Esophagus muscularis mucosa (tissue), 4 donors: ENCODE data around the gene MT1F. TPM values are rescaled to one million over a fixed set of nuclear protein-coding genes. Genes with fewer than 3 reads are reported as not detected.

Source experiments
- DNase-seq: peaks from one replicate; pipeline ENCODE4 v3.0.0-alpha.2; 2017; ENCODE audit errors: extremely low spot score
- H3K27ac ChIP-seq, 4 donors: fragments of 200-600 bp; sonication (generic); replicated peaks in 1 of 4; 1 replicate in 3 of 4; 2 replicates in 1 of 4; pipeline ENCODE4 v1.5.1; 2016 to 2019; ENCODE audit warnings: mild to moderate bottlenecking in 1 of 4
- H3K27me3 ChIP-seq, 4 donors: fragments of 200-600 bp; sonication (generic); one replicate each; pipeline versions ENCODE4 v1.5.1 to v1.6.0; 2016 to 2019
- H3K36me3 ChIP-seq, 4 donors: fragments of 200-600 bp; sonication (generic); one replicate each; pipeline ENCODE4 v1.5.1; 2016 to 2019
- H3K4me1 ChIP-seq, 4 donors: fragments of 200-600 bp; sonication (generic); one replicate each; pipeline ENCODE4 v1.5.1; 2016 to 2019
- H3K4me3 ChIP-seq, 4 donors: fragments of 200-600 bp; sonication (generic); 1 replicate in 2 of 4; 2 replicates in 2 of 4; pipeline ENCODE4 v1.5.1; 2016 to 2019; ENCODE audit warnings: mild to moderate bottlenecking in 4 of 4, moderate library complexity in 1 of 4
- H3K9me3 ChIP-seq, 4 donors: fragments of 200-600 bp; sonication (generic); 1 replicate in 3 of 4; 2 replicates in 1 of 4; pipeline ENCODE4 v1.5.1; 2016 to 2019
- EP300 ChIP-seq: sonication (generic); formaldehyde crosslinking; IDR thresholded peaks from one replicate; pipeline ENCODE4 v1.6.1; 2017; ENCODE audit warnings: antibody characterized with exemption
- POLR2A ChIP-seq: fragments of 450-650 bp; IDR thresholded peaks from one replicate; pipeline ENCODE4 v1.6.1; 2017; ENCODE audit warnings: antibody characterized with exemption, moderate library complexity, mild to moderate bottlenecking, low read depth
- POLR2AphosphoS5 ChIP-seq, 2 donors: sonication (generic); formaldehyde crosslinking; IDR thresholded peaks; one replicate each; pipeline ENCODE4 v1.6.1; 2017; ENCODE audit warnings: antibody characterized with exemption in 2 of 2
- WGBS: methylation state at CpG from one replicate; pipeline ENCODE4 v1.1.5; 2018; 5-methylcytosine and 5-hydroxymethylcytosine counted together
- intact Hi-C: fragments of 100-400 bp; cut with DNase I; formaldehyde crosslinking; loops from one replicate; pipeline ENCODE4 v1.15.1; 2023
- total RNA-seq, 4 donors: library from RNA; depleted of rRNA; stranded (reverse); fragments of >200 nt; gene quantifications; one replicate each; pipeline versions ENCODE4 v1.1.0 to v1.2.1, GENCODE V29; 2016
- TF ChIP-seq, protein P1 (sequence below), 3 experiments: fragments of 200-600 bp in 2 of 3; fragments of 450-650 bp in 1 of 3; sonication (generic) in 2 of 3; IDR thresholded peaks; one replicate each; pipeline ENCODE4 v1.5.1; 2017 to 2019; ENCODE audit warnings: antibody characterized with exemption in 3 of 3, mild to moderate bottlenecking in 2 of 3, moderate library complexity in 1 of 3

The MT1F gene
- total RNA-seq, result 1 to 10 TPM; 2.1 to 7.1 (median 5.0) TPM

DNA sequence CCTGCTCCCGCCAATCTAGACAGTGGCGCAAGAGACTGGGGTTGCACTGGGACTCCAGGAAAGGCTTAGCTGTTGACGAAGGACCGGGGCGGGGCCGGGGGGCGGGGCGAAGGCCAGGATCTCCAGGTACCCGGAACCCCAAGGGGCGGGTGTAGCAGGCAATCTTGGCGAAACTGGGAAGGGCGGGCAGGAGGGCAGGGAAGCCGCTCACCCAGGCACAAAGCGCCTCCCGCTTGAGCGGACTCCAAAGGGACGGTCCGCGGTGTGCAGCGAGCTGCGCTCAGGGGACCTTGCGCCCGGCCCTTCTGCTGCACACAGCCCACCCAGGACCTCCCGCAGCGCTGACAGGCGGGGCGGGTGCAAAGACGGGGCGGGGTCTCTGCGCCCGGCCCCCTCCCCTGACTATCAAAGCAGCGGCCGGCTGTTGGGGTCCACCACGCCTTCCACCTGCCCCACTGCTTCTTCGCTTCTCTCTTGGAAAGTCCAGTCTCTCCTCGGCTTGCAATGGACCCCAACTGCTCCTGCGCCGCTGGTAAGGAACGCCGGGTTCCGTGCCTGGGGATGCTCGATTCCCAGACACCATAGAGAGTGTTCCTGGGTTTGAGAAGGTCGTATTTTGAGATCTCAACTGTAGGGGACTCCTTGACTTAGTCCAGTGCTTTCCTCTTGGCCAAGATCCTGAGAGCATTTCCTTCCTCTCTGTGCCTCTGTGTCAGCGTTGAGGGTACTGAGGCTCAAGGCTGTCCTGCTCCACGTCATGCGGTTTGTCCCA is at the start of gene MT1F:
Gene MT1F (plus strand): TSS at position 405 of the 772 bp plus-strand sequence. CDS start 100 bp downstream, at position 505.
- Histone ChIP-seq H3K36me3 (no peaks in the 10 kb centered on the region), H3K27ac (peak within 1 kb of the TSS; percentile 10 to 60 (median 32)), H3K4me3 (peak within 1 kb of the TSS; percentile 48 to 67 (median 52)), H3K9me3 (no peaks in the 10 kb centered on the region), H3K27me3 (peaks cover 0 to 56% (median 21%) of the 10 kb centered on the region in 4 donors), H3K4me1 (peaks cover 17 to 21% (median 20%) of the 10 kb centered on the region in 4 donors)
- 4% methylated on average over 20 of the region's 46 CpGs for WGBS
- no peak for DNase-seq
- intact Hi-C loops, result no loop called here
- TF ChIP-seq, protein P1, sequence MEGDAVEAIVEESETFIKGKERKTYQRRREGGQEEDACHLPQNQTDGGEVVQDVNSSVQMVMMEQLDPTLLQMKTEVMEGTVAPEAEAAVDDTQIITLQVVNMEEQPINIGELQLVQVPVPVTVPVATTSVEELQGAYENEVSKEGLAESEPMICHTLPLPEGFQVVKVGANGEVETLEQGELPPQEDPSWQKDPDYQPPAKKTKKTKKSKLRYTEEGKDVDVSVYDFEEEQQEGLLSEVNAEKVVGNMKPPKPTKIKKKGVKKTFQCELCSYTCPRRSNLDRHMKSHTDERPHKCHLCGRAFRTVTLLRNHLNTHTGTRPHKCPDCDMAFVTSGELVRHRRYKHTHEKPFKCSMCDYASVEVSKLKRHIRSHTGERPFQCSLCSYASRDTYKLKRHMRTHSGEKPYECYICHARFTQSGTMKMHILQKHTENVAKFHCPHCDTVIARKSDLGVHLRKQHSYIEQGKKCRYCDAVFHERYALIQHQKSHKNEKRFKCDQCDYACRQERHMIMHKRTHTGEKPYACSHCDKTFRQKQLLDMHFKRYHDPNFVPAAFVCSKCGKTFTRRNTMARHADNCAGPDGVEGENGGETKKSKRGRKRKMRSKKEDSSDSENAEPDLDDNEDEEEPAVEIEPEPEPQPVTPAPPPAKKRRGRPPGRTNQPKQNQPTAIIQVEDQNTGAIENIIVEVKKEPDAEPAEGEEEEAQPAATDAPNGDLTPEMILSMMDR (IDR thresholded peaks at IDR 0.05), result no peak
- TF ChIP-seq EP300, result no peak
- peak; percentile 43 to 56 for TF ChIP-seq POLR2AphosphoS5 (IDR thresholded peaks at IDR 0.05)
- no peak for TF ChIP-seq POLR2A

DNA sequence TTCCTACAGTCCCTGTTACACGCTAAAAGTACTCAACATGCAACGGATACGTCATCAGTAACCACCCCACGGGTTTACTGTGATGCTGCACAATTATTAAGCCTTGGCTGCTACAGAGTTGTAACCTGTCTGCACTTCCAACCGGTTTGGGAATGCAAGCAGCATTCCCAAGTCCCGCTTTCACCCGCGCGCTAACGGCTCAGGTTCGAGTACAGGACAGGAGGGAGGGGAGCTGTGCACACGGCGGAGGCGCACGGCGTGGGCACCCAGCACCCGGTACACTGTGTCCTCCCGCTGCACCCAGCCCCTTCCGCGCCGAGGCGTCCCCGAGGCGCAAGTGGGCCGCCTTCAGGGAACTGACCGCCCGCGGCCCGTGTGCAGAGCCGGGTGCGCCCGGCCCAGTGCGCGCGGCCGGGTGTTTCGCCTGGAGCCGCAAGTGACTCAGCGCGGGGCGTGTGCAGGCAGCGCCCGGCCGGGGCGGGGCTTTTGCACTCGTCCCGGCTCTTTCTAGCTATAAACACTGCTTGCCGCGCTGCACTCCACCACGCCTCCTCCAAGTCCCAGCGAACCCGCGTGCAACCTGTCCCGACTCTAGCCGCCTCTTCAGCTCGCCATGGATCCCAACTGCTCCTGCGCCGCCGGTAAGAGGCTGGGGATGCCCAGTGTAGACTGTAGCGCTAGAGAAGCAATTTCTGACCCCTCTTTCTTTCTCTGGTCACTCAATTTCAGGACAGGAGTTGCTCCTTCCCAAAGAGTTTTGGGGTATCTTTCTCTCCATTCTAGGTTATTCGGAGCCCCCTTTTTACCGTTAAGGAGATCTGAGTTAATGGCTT is 49.5 kb upstream of the MT1F start, which contains the start of gene MT2A:
Gene MT2A (plus strand): TSS at position 542 of the 833 bp plus-strand sequence. CDS start 72 bp downstream, at position 614.
- DNase-seq, result peak; percentile 98
- Histone ChIP-seq H3K4me3 (peak within 1 kb of the TSS; percentile 56 to 67 (median 62)), H3K27ac (peak within 1 kb of the TSS; percentile 84 to 96 (median 92)), H3K4me1 (peaks cover 54 to 65% (median 60%) of the 10 kb centered on the region in 4 donors), H3K36me3 (no peaks in the 10 kb centered on the region), H3K27me3 (no peaks in the 10 kb centered on the region), H3K9me3 (no peaks in the 10 kb centered on the region)
- 4% methylated on average over 18 of the region's 62 CpGs for WGBS
- TF ChIP-seq, protein P1 (IDR thresholded peaks at IDR 0.05), result no peak
- TF ChIP-seq POLR2AphosphoS5 (IDR thresholded peaks at IDR 0.05) (peak; percentile 89 to 98), POLR2A (peak; percentile 90), EP300 (peak; percentile 97)
- intact Hi-C loops, result loop anchor here (2.0 kb wide), 2 partner anchors 17 to 75 kb away; partner anchors contain the start of genes MT1E and MT1X

DNA sequence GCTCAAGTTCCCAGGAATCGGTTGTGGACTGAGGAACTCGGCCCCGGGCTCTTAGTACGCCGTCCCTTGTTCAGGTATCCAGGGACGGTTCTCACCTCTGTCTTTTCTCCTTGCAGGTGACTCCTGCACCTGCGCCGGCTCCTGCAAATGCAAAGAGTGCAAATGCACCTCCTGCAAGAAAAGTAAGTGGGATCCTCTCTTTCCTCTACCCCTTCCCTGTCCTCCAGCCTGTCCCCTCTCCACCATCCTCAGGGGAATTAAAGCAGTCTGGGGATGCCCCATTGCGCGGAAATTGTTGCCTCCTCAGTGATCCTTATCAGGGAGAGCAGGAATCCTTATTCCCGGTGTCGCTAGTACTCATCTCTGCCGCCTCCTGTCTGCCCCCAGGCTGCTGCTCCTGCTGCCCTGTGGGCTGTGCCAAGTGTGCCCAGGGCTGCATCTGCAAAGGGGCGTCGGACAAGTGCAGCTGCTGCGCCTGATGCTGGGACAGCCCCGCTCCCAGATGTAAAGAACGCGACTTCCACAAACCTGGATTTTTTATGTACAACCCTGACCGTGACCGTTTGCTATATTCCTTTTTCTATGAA is 48.8 kb upstream of the MT1F start:
- H3K4me1 ChIP-seq, result peaks cover 54 to 65% (median 60%) of the 10 kb centered on the region in 4 donors
- TF ChIP-seq POLR2AphosphoS5 (IDR thresholded peaks at IDR 0.05) (no peak), POLR2A (no peak), EP300 (no peak)
- TF ChIP-seq, protein P1 (IDR thresholded peaks at IDR 0.05), result no peak
- under 1% methylated on average over 21 of the region's 21 CpGs for WGBS
- H3K9me3 ChIP-seq, result no peaks in the 10 kb centered on the region
- DNase-seq, result no peak
- no peaks in the 10 kb centered on the region for H3K36me3 ChIP-seq
- intact Hi-C loops, result loop anchor here (2.0 kb wide), 2 partner anchors 16 to 74 kb away; partner anchors contain the start of genes MT1E and MT1X
- no peaks in the 10 kb centered on the region for H3K27me3 ChIP-seq
- peak overlapping the region; percentile 84 to 96 (median 92) for H3K27ac ChIP-seq
- peak overlapping the region; percentile 56 to 67 (median 62) for H3K4me3 ChIP-seq

DNA sequence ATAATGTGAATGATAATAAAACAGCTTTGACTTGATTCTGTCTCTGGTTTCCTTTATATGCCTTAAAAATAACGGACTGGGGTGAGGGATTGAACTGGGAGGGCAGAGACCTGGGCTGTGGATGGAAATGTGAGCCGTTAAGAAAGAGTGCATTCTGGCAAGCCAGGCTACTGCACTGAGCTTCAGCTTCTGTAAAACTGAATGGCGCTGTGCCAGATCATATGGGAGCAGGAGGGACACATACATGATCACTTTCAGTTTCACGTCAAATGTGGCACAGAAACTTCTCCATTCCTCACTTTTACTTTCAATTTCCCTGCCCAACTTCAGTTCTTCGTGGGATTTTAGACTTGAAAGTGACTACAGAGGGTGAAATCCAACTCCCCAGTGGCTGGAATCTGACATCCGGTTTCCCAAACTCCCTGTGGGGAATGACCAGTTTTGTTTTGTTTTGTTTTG is 48.3 kb upstream of the MT1F start:
- 1% methylated on average over 6 of the region's 6 CpGs for WGBS
- DNase-seq, result no peak

More for the DNA sequence above, 48.3 kb upstream of the MT1F start:
- Histone ChIP-seq H3K27me3 (no peaks in the 10 kb centered on the region), H3K27ac (peak overlapping the region; percentile 84 to 96 (median 92)), H3K9me3 (no peaks in the 10 kb centered on the region), H3K4me1 (peaks cover 54 to 65% (median 60%) of the 10 kb centered on the region in 4 donors), H3K36me3 (no peaks in the 10 kb centered on the region), H3K4me3 (peak overlapping the region; percentile 56 to 67 (median 62))
- intact Hi-C loops, result loop anchor here (2.0 kb wide), 2 partner anchors 15 to 73 kb away; partner anchors contain the start of genes MT1E and MT1X
- TF ChIP-seq POLR2A (peak; percentile 45), POLR2AphosphoS5 (IDR thresholded peaks at IDR 0.05) (peak; percentile 52 to 73), EP300 (no peak)
- TF ChIP-seq, protein P1 (IDR thresholded peaks at IDR 0.05), result peak; percentile 11 to 30 (median 16)
